ENCODE measurements around the gene RTN4RL2. TPM values are rescaled to one million over a fixed set of nuclear protein-coding genes. Genes with fewer than 3 reads are reported as not detected.

The RTN4RL2 gene
- total RNA-seq, 1 experiment from 2014 or later = 15.5 TPM

DNA sequence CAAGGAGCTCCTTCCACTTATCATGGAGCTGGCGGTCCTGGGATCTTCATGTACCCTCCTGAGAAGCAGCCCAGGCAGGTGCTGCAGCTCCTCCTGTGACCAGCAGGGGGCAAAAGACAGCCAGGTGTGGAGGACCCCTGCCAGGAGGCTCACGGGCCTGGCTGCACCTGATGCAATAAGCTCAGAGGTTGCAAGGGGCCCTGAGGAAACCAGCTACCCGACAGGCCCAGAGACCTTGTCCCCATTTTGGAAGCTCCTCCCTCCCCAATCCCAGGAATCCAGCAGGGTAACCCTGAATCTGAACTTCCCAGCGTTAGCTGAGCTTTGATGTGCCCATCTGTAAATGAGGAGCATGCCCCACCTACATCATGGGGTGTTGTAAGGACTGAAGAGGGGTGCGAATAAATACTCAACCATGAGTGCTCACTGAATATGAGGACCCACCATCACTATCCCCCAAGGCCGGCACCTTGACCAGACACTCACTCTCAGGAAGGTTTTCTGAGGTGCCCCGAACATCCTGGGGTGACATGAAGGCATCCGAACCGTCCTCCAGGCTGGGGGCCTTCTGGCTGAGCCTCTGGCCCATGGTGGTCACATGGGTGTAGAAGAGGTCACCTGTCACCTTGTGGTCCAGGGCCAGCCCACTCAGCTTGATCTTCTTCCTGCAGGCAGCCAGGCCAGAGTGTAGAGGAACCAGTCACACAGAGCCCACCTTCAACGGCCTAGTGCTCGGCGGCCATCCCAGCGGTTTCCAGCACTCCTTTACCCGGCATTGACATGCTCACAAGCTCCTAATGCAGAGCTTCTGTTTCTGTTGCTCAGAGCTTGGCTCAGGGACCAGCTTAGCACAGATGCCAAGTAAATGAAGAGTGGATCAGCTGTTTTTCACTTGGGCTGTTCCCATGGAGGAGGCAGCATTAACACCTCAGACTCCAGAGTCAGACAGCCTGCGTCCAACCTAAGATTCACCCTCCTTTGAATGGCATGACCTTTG lies 33.5 kb downstream of the RTN4RL2 start:
- Mint-ChIP-seq H3K9me3 (no peaks in the 10 kb centered on the region), H3K27ac (peak overlapping the region; percentile 96), H3K4me1 (peaks cover 15% of the 10 kb centered on the region), H3K36me3 (peaks cover 20% of the 10 kb centered on the region), H3K27me3 (ENCODE audit: low read depth) (no peaks in the 10 kb centered on the region; the same call in 1 of the 2 replicates), H3K4me3 (no peak overlapping the region)
- ChIA-PET CTCF (interaction anchor here (0.5 to 8.5 kb wide), 61 partner anchors 9 to 1565 kb away, joined by 3 to 260 read pairs (median 5); partner anchors contain the start of genes BTBD18, CLP1, MED19 and RTN4RL2), POLR2A (interaction anchor here (0.5 to 2.0 kb wide), 18 partner anchors 11 to 153 kb away, joined by 4 to 37 read pairs (median 6); partner anchors contain the start of genes RTN4RL2, SERPING1, SLC43A1 and TIMM10)
- peak; percentile 83 for ATAC-seq
- peak; percentile 95 for DNase-seq (ENCODE audit: low spot score)
- TF ChIP-seq ZBTB43 (CRISPR knock-in tag; IDR thresholded peaks at IDR 0.05) (no peak), FOXJ3 (CRISPR knock-in tag; IDR thresholded peaks at IDR 0.05; ENCODE audit: borderline replicate concordance) (no peak), TEAD1 (CRISPR knock-in tag; IDR thresholded peaks at IDR 0.05) (no peak; the same call in 1 of the 2 replicates), FOXK1 (CRISPR knock-in tag; IDR thresholded peaks at IDR 0.05) (no peak), NFYB (CRISPR knock-in tag; conservative IDR thresholded peaks at IDR 0.05; ENCODE audit: low read depth) (no peak), PRRX2 (CRISPR knock-in tag; IDR thresholded peaks at IDR 0.05) (no peak), CREB1 (CRISPR knock-in tag; IDR thresholded peaks at IDR 0.05) (no peak), NR3C1 (CRISPR knock-in tag; conservative IDR thresholded peaks at IDR 0.05; ENCODE audit: low read depth) (no peak), TEAD4 (CRISPR knock-in tag; IDR thresholded peaks at IDR 0.05) (no peak; the same call in 1 of the 2 replicates), ZNF317 (CRISPR knock-in tag; IDR thresholded peaks at IDR 0.05; ENCODE audit: borderline replicate concordance, low read depth) (no peak), ELF4 (CRISPR knock-in tag; IDR thresholded peaks at IDR 0.05; ENCODE audit: low read depth) (no peak), RELA (CRISPR knock-in tag; IDR thresholded peaks at IDR 0.05; ENCODE audit: borderline replicate concordance) (no peak), ZNF219 (CRISPR knock-in tag; IDR thresholded peaks at IDR 0.05; ENCODE audit: borderline replicate concordance) (no peak), ESRRA (CRISPR knock-in tag; IDR thresholded peaks at IDR 0.05; ENCODE audit: borderline replicate concordance) (no peak), ETV6 (CRISPR knock-in tag; IDR thresholded peaks at IDR 0.05) (peak; percentile 48; the same call in 1 of the 2 replicates), ZNF671 (CRISPR knock-in tag; IDR thresholded peaks at IDR 0.05) (0 out of 2 replicates have a peak, but pooled peaks have one; percentile 18), GRHL2 (CRISPR knock-in tag; IDR thresholded peaks at IDR 0.05; ENCODE audit: insufficient replicate concordance, severe bottlenecking) (no peak), ZNF423 (CRISPR knock-in tag; IDR thresholded peaks at IDR 0.05) (peak; percentile 77), SP1 (CRISPR knock-in tag; conservative IDR thresholded peaks at IDR 0.05) (no peak)
- TF ChIP-seq, protein P1, sequence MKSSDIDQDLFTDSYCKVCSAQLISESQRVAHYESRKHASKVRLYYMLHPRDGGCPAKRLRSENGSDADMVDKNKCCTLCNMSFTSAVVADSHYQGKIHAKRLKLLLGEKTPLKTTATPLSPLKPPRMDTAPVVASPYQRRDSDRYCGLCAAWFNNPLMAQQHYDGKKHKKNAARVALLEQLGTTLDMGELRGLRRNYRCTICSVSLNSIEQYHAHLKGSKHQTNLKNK (CRISPR knock-in tag; IDR thresholded peaks at IDR 0.05) = no peak
- TF ChIP-seq, protein P2, sequence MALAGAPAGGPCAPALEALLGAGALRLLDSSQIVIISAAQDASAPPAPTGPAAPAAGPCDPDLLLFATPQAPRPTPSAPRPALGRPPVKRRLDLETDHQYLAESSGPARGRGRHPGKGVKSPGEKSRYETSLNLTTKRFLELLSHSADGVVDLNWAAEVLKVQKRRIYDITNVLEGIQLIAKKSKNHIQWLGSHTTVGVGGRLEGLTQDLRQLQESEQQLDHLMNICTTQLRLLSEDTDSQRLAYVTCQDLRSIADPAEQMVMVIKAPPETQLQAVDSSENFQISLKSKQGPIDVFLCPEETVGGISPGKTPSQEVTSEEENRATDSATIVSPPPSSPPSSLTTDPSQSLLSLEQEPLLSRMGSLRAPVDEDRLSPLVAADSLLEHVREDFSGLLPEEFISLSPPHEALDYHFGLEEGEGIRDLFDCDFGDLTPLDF (CRISPR knock-in tag; IDR thresholded peaks at IDR 0.05) = no peak
- TF ChIP-seq, protein P3, sequence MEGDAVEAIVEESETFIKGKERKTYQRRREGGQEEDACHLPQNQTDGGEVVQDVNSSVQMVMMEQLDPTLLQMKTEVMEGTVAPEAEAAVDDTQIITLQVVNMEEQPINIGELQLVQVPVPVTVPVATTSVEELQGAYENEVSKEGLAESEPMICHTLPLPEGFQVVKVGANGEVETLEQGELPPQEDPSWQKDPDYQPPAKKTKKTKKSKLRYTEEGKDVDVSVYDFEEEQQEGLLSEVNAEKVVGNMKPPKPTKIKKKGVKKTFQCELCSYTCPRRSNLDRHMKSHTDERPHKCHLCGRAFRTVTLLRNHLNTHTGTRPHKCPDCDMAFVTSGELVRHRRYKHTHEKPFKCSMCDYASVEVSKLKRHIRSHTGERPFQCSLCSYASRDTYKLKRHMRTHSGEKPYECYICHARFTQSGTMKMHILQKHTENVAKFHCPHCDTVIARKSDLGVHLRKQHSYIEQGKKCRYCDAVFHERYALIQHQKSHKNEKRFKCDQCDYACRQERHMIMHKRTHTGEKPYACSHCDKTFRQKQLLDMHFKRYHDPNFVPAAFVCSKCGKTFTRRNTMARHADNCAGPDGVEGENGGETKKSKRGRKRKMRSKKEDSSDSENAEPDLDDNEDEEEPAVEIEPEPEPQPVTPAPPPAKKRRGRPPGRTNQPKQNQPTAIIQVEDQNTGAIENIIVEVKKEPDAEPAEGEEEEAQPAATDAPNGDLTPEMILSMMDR (IDR thresholded peaks at IDR 0.05) = peak; percentile 93
- TF ChIP-seq, protein P4, sequence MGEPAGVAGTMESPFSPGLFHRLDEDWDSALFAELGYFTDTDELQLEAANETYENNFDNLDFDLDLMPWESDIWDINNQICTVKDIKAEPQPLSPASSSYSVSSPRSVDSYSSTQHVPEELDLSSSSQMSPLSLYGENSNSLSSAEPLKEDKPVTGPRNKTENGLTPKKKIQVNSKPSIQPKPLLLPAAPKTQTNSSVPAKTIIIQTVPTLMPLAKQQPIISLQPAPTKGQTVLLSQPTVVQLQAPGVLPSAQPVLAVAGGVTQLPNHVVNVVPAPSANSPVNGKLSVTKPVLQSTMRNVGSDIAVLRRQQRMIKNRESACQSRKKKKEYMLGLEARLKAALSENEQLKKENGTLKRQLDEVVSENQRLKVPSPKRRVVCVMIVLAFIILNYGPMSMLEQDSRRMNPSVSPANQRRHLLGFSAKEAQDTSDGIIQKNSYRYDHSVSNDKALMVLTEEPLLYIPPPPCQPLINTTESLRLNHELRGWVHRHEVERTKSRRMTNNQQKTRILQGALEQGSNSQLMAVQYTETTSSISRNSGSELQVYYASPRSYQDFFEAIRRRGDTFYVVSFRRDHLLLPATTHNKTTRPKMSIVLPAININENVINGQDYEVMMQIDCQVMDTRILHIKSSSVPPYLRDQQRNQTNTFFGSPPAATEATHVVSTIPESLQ (CRISPR knock-in tag; IDR thresholded peaks at IDR 0.05) = no peak
- TF ChIP-seq, protein P5, sequence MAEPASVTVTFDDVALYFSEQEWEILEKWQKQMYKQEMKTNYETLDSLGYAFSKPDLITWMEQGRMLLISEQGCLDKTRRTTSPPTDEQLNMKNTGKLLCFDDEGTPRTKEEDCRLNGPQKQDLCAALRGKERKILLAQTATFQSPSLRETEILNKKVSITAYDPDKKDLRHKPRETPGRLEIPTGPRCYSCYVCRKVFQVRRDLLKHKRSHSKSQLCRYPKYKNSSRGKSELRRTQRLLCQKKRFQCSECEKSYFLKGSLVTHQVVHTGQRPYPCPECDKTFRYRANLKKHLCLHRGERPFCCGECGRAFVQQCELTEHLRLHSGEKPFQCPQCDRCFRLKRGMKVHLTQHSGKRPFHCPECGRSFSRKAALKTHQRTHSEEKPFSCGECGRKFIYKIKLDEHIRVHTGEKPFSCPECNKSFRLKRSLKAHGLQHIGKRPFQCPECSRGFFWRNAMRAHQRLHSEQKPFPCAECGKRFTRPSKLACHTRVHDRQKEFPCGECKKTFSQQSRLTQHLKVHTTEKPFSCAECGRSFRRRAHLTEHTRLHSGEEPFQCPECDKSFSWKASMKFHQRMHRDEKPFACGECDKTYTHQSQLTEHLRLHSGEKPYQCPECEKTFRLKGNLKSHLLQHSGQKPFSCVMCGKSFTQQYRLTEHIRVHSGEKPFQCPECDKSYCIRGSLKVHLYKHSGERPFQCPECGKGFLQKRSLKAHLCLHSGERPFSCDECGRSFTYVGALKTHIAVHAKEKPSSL (CRISPR knock-in tag; conservative IDR thresholded peaks at IDR 0.05) = no peak
- TF ChIP-seq, protein P6, sequence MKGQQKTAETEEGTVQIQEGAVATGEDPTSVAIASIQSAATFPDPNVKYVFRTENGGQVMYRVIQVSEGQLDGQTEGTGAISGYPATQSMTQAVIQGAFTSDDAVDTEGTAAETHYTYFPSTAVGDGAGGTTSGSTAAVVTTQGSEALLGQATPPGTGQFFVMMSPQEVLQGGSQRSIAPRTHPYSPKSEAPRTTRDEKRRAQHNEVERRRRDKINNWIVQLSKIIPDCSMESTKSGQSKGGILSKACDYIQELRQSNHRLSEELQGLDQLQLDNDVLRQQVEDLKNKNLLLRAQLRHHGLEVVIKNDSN (CRISPR knock-in tag; IDR thresholded peaks at IDR 0.05) = no peak
- TF ChIP-seq, protein P7, sequence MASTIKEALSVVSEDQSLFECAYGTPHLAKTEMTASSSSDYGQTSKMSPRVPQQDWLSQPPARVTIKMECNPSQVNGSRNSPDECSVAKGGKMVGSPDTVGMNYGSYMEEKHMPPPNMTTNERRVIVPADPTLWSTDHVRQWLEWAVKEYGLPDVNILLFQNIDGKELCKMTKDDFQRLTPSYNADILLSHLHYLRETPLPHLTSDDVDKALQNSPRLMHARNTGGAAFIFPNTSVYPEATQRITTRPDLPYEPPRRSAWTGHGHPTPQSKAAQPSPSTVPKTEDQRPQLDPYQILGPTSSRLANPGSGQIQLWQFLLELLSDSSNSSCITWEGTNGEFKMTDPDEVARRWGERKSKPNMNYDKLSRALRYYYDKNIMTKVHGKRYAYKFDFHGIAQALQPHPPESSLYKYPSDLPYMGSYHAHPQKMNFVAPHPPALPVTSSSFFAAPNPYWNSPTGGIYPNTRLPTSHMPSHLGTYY (CRISPR knock-in tag; IDR thresholded peaks at IDR 0.05) = no peak

Data from WTC11 (cell line).